Trophoblast cell (in vitro differentiated cells and primary cell): ENCODE data around the gene NUDT16L1.

Source experiments
- DNase-seq, 2 donors: peaks; one replicate each; pipeline ENCODE4 v3.0.0-alpha.2; 2016
- H2AFZ ChIP-seq: 2 replicates; pipeline ENCODE4 v1.6.1; 2013; ENCODE audit warnings: low read length, moderate library complexity, mild to moderate bottlenecking; ENCODE audit not compliant: insufficient read depth, poor library complexity
- H2AK5ac ChIP-seq: 2 replicates; pipeline ENCODE4 v1.6.1; 2013; ENCODE audit warnings: mild to moderate bottlenecking, low read length
- H2BK120ac ChIP-seq: 2 replicates; pipeline ENCODE4 v1.6.1; 2013; ENCODE audit warnings: low read length, mild to moderate bottlenecking, moderate library complexity; ENCODE audit not compliant: insufficient read depth, poor library complexity
- H2BK12ac ChIP-seq: 2 replicates; pipeline ENCODE4 v1.6.1; 2013; ENCODE audit warnings: mild to moderate bottlenecking, low read length, moderate library complexity
- H2BK5ac ChIP-seq: 2 replicates; pipeline ENCODE4 v1.6.1; 2013; ENCODE audit warnings: low read length, low read depth, moderate library complexity, mild to moderate bottlenecking; ENCODE audit not compliant: poor library complexity
- H3K14ac ChIP-seq: 2 replicates; pipeline ENCODE4 v1.6.1; 2013; ENCODE audit warnings: mild to moderate bottlenecking, low read length
- H3K18ac ChIP-seq: 2 replicates; pipeline ENCODE4 v1.6.1; 2013; ENCODE audit warnings: mild to moderate bottlenecking, low read length
- H3K23ac ChIP-seq: 2 replicates; pipeline ENCODE4 v1.6.1; 2013; ENCODE audit warnings: low read length
- H3K27ac ChIP-seq: 2 replicates; pipeline ENCODE4 v1.5.1; 2013; ENCODE audit warnings: low read depth, mild to moderate bottlenecking, inconsistent platforms, low read length, moderate library complexity
- H3K27me3 ChIP-seq: 2 replicates; pipeline ENCODE4 v1.6.1; 2013; ENCODE audit warnings: inconsistent platforms, mild to moderate bottlenecking, low read length, moderate library complexity; ENCODE audit not compliant: insufficient read depth
- H3K36me3 ChIP-seq, 2 experiments: 1 replicate in 1 of 2; 2 replicates in 1 of 2; pipeline ENCODE4 v1.6.1; 2013; ENCODE audit warnings: low read length in 2 of 2, mild to moderate bottlenecking in 2 of 2, moderate library complexity in 1 of 2; ENCODE audit not compliant: insufficient read depth in 2 of 2, control insufficient read depth in 1 of 2
- H3K4ac ChIP-seq: 2 replicates; pipeline ENCODE4 v1.6.1; 2013; ENCODE audit warnings: low read depth, mild to moderate bottlenecking, low read length, moderate library complexity
- H3K4me1 ChIP-seq, 2 experiments: 1 replicate in 1 of 2; 2 replicates in 1 of 2; pipeline ENCODE4 v1.6.1; 2013; ENCODE audit warnings: low read length in 2 of 2, mild to moderate bottlenecking in 2 of 2, moderate library complexity in 1 of 2; ENCODE audit not compliant: insufficient read depth in 2 of 2, control insufficient read depth in 1 of 2
- H3K4me2 ChIP-seq: 2 replicates; pipeline ENCODE4 v1.6.1; 2013; ENCODE audit warnings: inconsistent platforms, mild to moderate bottlenecking, low read length, moderate library complexity
- H3K4me3 ChIP-seq: 2 replicates; pipeline ENCODE4 v1.5.1; 2013; ENCODE audit warnings: mild to moderate bottlenecking, low read depth, low read length, inconsistent platforms
- H3K79me1 ChIP-seq: one replicate; pipeline ENCODE4 v1.6.1; 2013; ENCODE audit warnings: low read length
- H3K79me2 ChIP-seq: 2 replicates; pipeline ENCODE4 v1.6.1; 2013; ENCODE audit warnings: low read length, mild to moderate bottlenecking; ENCODE audit not compliant: control insufficient read depth, insufficient read depth, poor library complexity
- H3K9ac ChIP-seq: 2 replicates; pipeline ENCODE4 v1.6.1; 2013; ENCODE audit warnings: mild to moderate bottlenecking, low read length
- H3K9me3 ChIP-seq: 2 replicates; pipeline ENCODE4 v1.6.1; 2013; ENCODE audit warnings: low read depth, mild to moderate bottlenecking, control low read depth, inconsistent platforms, low read length; ENCODE audit not compliant: insufficient read depth
- H4K12ac ChIP-seq: 2 replicates; pipeline ENCODE4 v1.6.1; 2013; ENCODE audit warnings: low read depth, mild to moderate bottlenecking, low read length, moderate library complexity
- H4K8ac ChIP-seq: 2 replicates; pipeline ENCODE4 v1.6.1; 2013; ENCODE audit warnings: low read depth, mild to moderate bottlenecking, low read length, moderate library complexity
- H4K91ac ChIP-seq: one replicate; pipeline ENCODE4 v1.6.1; 2013; ENCODE audit warnings: low read depth, mild to moderate bottlenecking, low read length, moderate library complexity
- WGBS: extraction: QIAGEN DNeasy Blood & Tissue Kit; methylation state at CpG from one replicate; pipeline ENCODE4 v1.1.7; 2013; ENCODE audit warnings: missing lambda C conversion rate; ENCODE audit not compliant: insufficient read length, insufficient coverage; ENCODE audit errors: extremely low coverage; 5-methylcytosine and 5-hydroxymethylcytosine counted together

NUDT16L1 gene

DNA sequence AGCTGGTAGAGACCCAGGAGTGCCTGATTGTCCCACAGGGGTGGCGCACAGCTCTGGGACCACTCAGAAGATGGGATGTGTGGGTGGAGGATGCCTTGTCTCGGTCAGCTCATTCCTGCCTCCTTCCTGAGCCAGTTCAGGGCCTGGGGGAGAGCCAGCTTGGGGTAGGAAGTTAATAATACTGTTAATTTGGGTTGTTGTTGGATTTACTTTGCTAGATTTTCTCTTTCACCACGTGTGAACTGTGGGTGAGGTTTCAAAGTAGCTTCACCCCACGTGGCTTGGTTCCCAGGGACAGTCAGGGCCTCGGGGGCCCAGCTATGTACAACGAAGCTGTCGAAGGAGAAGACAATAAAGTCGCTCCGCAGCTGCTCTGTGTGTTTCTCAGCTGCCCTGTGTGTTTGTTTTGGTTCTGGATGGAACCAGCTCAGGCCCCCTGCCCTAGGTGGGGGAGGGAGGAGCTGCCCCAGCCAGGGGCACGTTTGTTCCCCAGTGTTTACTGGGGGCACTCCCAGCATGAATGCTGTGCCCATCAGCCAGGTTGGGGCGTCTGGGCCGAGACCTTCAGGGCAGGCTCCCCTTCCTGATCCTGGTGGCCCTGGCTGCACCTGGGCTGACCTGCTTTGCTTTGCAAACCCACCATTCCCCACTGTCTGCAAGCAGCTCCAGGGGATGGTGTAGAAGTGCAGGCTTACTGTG lies 2.3 kb downstream of the NUDT16L1 start:
- DNase-seq = no peak
- Histone ChIP-seq H3K14ac (no peak overlapping the region), H3K79me2 (peaks cover 6% of the 10 kb centered on the region), H2AFZ (no peak overlapping the region), H3K18ac (no peak overlapping the region), H3K9me3 (peaks cover 2% of the 10 kb centered on the region), H3K9ac (no peak overlapping the region), H3K27ac (no peak overlapping the region), H3K23ac (no peak overlapping the region), H2BK120ac (no peak overlapping the region), H2BK5ac (no peak overlapping the region), H3K36me3 (peaks cover 54 to 58% of the 10 kb centered on the region in 2 experiments), H3K79me1 (peaks cover 7% of the 10 kb centered on the region), H4K12ac (no peak overlapping the region), H3K27me3 (no peaks in the 10 kb centered on the region), H3K4me2 (no peak overlapping the region), H3K4me1 (peaks cover 3 to 12% of the 10 kb centered on the region in 2 experiments), H2BK12ac (no peak overlapping the region), H3K4me3 (no peak overlapping the region), H4K8ac (no peak overlapping the region), H2AK5ac (no peak overlapping the region), H4K91ac (no peak overlapping the region), H3K4ac (no peak overlapping the region)
- no CpG with 5 or more reads among the region's 12 CpGs for WGBS

DNA sequence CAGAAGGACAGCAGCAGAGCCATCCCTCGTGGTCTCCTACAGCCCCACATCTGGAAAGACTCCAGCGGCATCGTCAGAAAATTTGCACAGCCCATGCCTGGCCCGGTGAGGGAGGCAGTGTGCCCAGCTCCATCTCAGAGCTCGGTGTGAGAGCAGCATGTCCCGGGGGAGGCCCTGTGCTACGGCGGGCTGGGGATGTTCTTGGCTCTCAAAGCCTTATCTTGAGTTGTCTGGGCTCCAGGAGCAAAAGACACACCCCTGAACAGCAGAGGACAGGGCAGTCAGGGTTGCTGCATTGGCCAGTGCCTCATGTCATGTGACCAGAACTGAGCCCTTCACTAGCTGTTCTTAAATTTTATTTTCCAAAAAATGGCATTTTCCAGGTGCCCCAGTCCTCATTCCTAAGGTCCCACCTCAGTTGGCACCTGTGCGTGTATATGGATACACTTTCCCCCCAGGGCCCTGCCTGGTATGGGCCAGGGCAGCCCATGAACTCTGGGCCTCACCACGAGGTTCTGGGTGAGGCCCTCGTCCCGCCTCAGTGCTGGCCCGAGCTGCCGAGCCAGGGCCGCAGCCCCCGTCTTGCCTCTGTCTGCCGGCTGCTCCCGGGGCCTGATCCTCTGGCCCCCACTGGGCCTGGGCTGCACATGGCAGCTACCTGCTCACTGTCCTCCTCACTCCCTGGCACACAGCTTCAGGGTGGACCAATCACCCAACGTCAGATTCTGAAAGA lies 3.0 kb downstream of the NUDT16L1 start:
- WGBS = no CpG with 5 or more reads among the region's 19 CpGs
- H3K9ac ChIP-seq = no peak overlapping the region
- H4K12ac ChIP-seq = no peak overlapping the region
- no peak overlapping the region for H3K23ac ChIP-seq
- H3K27ac ChIP-seq = no peak overlapping the region
- H3K4me1 ChIP-seq = peaks cover 3 to 12% of the 10 kb centered on the region in 2 experiments
- H3K4me3 ChIP-seq = no peak overlapping the region
- H3K36me3 ChIP-seq = peaks cover 61% of the 10 kb centered on the region in 2 experiments
- no peak overlapping the region for H2AFZ ChIP-seq
- no peak overlapping the region for H4K91ac ChIP-seq
- no peak overlapping the region for H2BK5ac ChIP-seq
- H3K79me1 ChIP-seq = peaks cover 7% of the 10 kb centered on the region
- H3K4ac ChIP-seq = no peak overlapping the region
- no peak overlapping the region for H3K4me2 ChIP-seq
- H3K9me3 ChIP-seq = peaks cover 2% of the 10 kb centered on the region
- no peak overlapping the region for H2AK5ac ChIP-seq
- H3K14ac ChIP-seq = no peak overlapping the region
- H3K79me2 ChIP-seq = peaks cover 6% of the 10 kb centered on the region
- no peak for DNase-seq
- no peaks in the 10 kb centered on the region for H3K27me3 ChIP-seq
- H2BK120ac ChIP-seq = no peak overlapping the region
- no peak overlapping the region for H3K18ac ChIP-seq
- H2BK12ac ChIP-seq = no peak overlapping the region
- no peak overlapping the region for H4K8ac ChIP-seq

DNA sequence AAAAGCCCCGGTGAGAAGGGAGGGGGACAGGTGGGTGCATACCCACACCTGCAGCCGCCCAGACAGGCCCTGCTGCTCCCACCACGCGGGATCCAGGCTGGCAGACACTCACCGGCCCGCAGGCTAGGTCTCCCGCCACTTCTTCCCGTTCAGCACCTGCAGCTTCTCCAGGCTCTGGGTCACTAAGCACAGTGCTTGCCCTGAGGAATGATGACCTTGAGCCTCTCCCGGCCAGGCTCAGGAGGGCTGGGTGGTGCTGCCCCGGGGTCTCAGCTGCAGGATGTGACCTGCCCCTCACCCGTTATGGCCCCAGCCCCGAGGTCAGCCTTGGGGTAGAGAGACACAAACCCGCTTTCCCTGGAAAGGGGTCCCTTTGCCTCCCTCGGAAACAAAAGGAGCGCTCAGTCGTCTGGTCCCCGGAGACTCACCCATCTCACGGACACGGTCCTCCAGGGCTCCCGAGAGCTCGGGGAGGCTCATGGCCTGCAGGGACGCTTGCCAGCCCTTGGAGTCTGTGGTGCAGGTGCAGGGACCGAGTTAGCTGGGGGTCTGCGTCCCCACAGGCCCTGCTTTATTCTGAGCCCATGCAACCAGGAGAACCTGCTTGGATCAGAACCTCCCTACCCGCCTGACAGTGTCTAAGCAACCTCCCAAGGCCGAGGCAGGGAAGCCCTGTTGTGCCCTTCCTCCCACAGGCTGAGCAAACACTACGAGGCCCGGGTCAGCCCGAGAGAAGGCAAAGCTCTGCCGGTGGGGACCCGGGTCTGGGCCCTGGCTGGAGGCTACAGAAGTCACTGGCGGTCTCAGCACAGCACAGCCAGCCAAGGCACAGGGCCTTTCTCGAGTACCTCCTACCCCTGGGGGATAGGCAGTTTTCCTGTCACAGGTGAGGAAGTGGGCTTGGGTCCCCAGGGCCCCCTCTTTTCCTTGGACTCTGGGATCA lies 3.8 kb downstream of the NUDT16L1 start:
- no peak overlapping the region for H3K27ac ChIP-seq
- H3K27me3 ChIP-seq = no peaks in the 10 kb centered on the region
- H2BK12ac ChIP-seq = no peak overlapping the region
- H3K36me3 ChIP-seq = peaks cover 69% of the 10 kb centered on the region in 2 experiments
- H4K12ac ChIP-seq = no peak overlapping the region
- H2BK120ac ChIP-seq = no peak overlapping the region
- no peak overlapping the region for H3K4me2 ChIP-seq
- no peak overlapping the region for H3K4ac ChIP-seq
- H4K8ac ChIP-seq = no peak overlapping the region
- H3K4me3 ChIP-seq = no peak overlapping the region
- DNase-seq = no peak
- H3K4me1 ChIP-seq = peaks cover 3 to 12% of the 10 kb centered on the region in 2 experiments
- H3K18ac ChIP-seq = no peak overlapping the region
- no peak overlapping the region for H3K14ac ChIP-seq
- no CpG with 5 or more reads among the region's 33 CpGs for WGBS
- no peak overlapping the region for H2BK5ac ChIP-seq
- H4K91ac ChIP-seq = no peak overlapping the region
- H3K9me3 ChIP-seq = peaks cover 4% of the 10 kb centered on the region
- H3K23ac ChIP-seq = no peak overlapping the region
- peaks cover 6% of the 10 kb centered on the region for H3K79me2 ChIP-seq
- no peak overlapping the region for H2AK5ac ChIP-seq
- H3K9ac ChIP-seq = no peak overlapping the region
- H2AFZ ChIP-seq = no peak overlapping the region
- H3K79me1 ChIP-seq = peaks cover 7% of the 10 kb centered on the region

DNA sequence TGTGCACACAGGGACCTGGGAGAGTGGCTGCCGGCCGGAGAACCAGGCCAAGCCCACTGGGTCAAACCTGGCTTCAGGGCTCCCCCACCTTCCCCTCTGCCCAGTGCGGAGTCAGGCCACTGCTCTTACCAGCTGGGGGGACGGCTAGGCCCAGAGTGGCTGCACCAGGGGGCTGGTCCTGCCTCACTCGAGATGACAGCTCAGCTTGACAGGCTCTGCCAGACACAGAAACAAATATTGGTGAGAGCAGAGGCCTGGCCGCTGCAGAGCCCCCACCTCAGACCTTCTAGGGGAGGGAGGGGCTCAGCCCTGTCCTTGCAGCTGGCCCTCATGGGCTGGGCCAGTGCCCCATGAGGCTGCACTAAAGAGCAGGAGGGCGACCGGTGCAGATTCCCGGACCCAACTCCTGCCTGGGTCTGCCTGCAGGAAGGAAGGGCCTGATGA lies 4.5 kb downstream of the NUDT16L1 start:
- Histone ChIP-seq H2AK5ac (no peak overlapping the region), H3K23ac (no peak overlapping the region), H4K8ac (no peak overlapping the region), H2BK120ac (no peak overlapping the region), H2BK5ac (no peak overlapping the region), H3K14ac (no peak overlapping the region), H3K27me3 (no peaks in the 10 kb centered on the region), H3K79me2 (peaks cover 6% of the 10 kb centered on the region), H3K36me3 (peaks cover 71 to 72% of the 10 kb centered on the region in 2 experiments), H3K4ac (no peak overlapping the region), H3K4me1 (peaks cover 3 to 7% of the 10 kb centered on the region in 2 experiments), H3K9ac (no peak overlapping the region), H2BK12ac (no peak overlapping the region), H3K4me3 (no peak overlapping the region), H3K18ac (no peak overlapping the region), H3K9me3 (peaks cover 5% of the 10 kb centered on the region), H3K79me1 (peaks cover 7% of the 10 kb centered on the region), H4K91ac (no peak overlapping the region), H3K4me2 (no peak overlapping the region), H4K12ac (no peak overlapping the region), H2AFZ (no peak overlapping the region), H3K27ac (no peak overlapping the region)
- no CpG with 5 or more reads among the region's 9 CpGs for WGBS
- DNase-seq = no peak
